ENCODE data around the gene IGFBP1.
A peak's percentile ranks its signal among the peaks of the same experiment; 100 is the strongest.

Gene IGFBP1

GRCh38 chr7:45897042-45897690 is 8.9 kb downstream of the IGFBP1 start:
- no peak for DNase-seq (ENCODE audit: insufficient read length, low spot score)
- no peak for FAIRE-seq

GRCh38 chr7:45898222-45898621 is 9.9 kb downstream of the IGFBP1 start:
- FAIRE-seq (no peak), DNase-seq (ENCODE audit: insufficient read length, low spot score) (no peak)

GRCh38 chr7:45901566-45901965 is 13.3 kb downstream of the IGFBP1 start:
- FAIRE-seq (no peak), DNase-seq (ENCODE audit: insufficient read length, low spot score) (no peak)

- FAIRE-seq (no peak), DNase-seq (ENCODE audit: insufficient read length, low spot score) (no peak)
These were observed 14.5 kb downstream of the IGFBP1 start for GRCh38 chr7:45902820-45903219.

GRCh38 chr7:45909561-45909960 is 21.3 kb downstream of the IGFBP1 start:
- no peak for FAIRE-seq
- no peak for DNase-seq (ENCODE audit: insufficient read length, low spot score)

- no peak for FAIRE-seq
- DNase-seq (ENCODE audit: insufficient read length, low spot score) = no peak
These were observed 22.6 kb downstream of the IGFBP1 start for GRCh38 chr7:45910855-45911254.

GRCh38 chr7:45911311-45911710 is 23.0 kb downstream of the IGFBP1 start:
- no peak for FAIRE-seq
- no peak for DNase-seq (ENCODE audit: insufficient read length, low spot score)

GRCh38 chr7:45912972-45913371 is 24.7 kb downstream of the IGFBP1 start:
- DNase-seq (ENCODE audit: insufficient read length, low spot score) (no peak), FAIRE-seq (no peak)

GRCh38 chr7:45914911-45915310 is 26.6 kb downstream of the IGFBP1 start:
- no peak for FAIRE-seq
- DNase-seq (ENCODE audit: insufficient read length, low spot score) = no peak

- FAIRE-seq = no peak
- DNase-seq (ENCODE audit: insufficient read length, low spot score) = no peak
These were observed 27.3 kb downstream of the IGFBP1 start for GRCh38 chr7:45915606-45916005.

GRCh38 chr7:45917064-45917463 is 28.8 kb downstream of the IGFBP1 start:
- no peak for DNase-seq (ENCODE audit: insufficient read length, low spot score)
- FAIRE-seq = no peak

GRCh38 chr7:45917658-45918057 is 29.4 kb downstream of the IGFBP1 start:
- DNase-seq (ENCODE audit: insufficient read length, low spot score) (peak; percentile 83), FAIRE-seq (peak; percentile 92)

GRCh38 chr7:45918556-45918955 is 30.3 kb downstream of the IGFBP1 start:
- no peak for DNase-seq (ENCODE audit: insufficient read length, low spot score)
- no peak for FAIRE-seq

- FAIRE-seq (no peak), DNase-seq (ENCODE audit: insufficient read length, low spot score) (no peak)
These were observed 31.0 kb downstream of the IGFBP1 start for GRCh38 chr7:45919231-45919784.

- FAIRE-seq = no peak
- no peak for DNase-seq (ENCODE audit: insufficient read length, low spot score)
These were observed 31.7 kb downstream of the IGFBP1 start for GRCh38 chr7:45919993-45920459.

- DNase-seq (ENCODE audit: insufficient read length, low spot score) (no peak), FAIRE-seq (no peak)
These were observed 32.5 kb downstream of the IGFBP1 start, which contains the start of gene IGFBP3 for GRCh38 chr7:45920502-45921380. IGFBP3 (minus strand) TSS chr7:45921272; CDS start chr7:45921140, 132 bp downstream.

- FAIRE-seq = no peak
- DNase-seq (ENCODE audit: insufficient read length, low spot score) = no peak
These were observed 33.1 kb downstream of the IGFBP1 start for GRCh38 chr7:45921381-45921698.

GRCh38 chr7:45921699-45922519 is 33.6 kb downstream of the IGFBP1 start:
- DNase-seq (ENCODE audit: insufficient read length, low spot score) (no peak), FAIRE-seq (no peak)

- FAIRE-seq (no peak), DNase-seq (ENCODE audit: insufficient read length, low spot score) (no peak)
These were observed 34.5 kb downstream of the IGFBP1 start for GRCh38 chr7:45922810-45923209.

GRCh38 chr7:45923290-45923689 is 35.0 kb downstream of the IGFBP1 start:
- DNase-seq (ENCODE audit: insufficient read length, low spot score) (no peak), FAIRE-seq (no peak)

- no peak for FAIRE-seq
- no peak for DNase-seq (ENCODE audit: insufficient read length, low spot score)
These were observed 35.5 kb downstream of the IGFBP1 start for GRCh38 chr7:45923818-45924217.

Measured in GM19239 (cell line).